A549 (cell line): ENCODE measurements around the gene ADAMTS2. TPM values are rescaled to one million over a fixed set of nuclear protein-coding genes. Genes with fewer than 3 reads are reported as not detected.

Source experiments
- ATAC-seq, 2 experiments: fragments of 200-7000 bp in 1 of 2; fragments of >200 bp in 1 of 2; cut with Nextera tagmentation in 1 of 2; cut with Tn5 transposase in 1 of 2; 3 replicates each; pipeline versions ENCODE4 v1.8.0 to v1.9.1; 2018 to 2020; ENCODE audit warnings: mild to moderate bottlenecking in 1 of 2, moderate library complexity in 1 of 2
- CTCF ChIA-PET: fragments of 300-600 bp; sonication (Branson Sonifier 250); formaldehyde crosslinking; extraction: SDS; loops from one replicate; lab custom pipeline; 2021; ENCODE audit warnings: antibody characterized with exemption, inconsistent platforms; lab: Yijun Ruan, JAX
- POLR2A ChIA-PET: fragments of 350-600 bp; formaldehyde crosslinking; extraction: SDS; loops from one replicate; lab custom pipeline; 2021; ENCODE audit warnings: antibody characterized with exemption, inconsistent platforms; lab: Yijun Ruan, JAX
- DNase-seq, 2 experiments: peaks; one replicate each; pipeline versions ENCODE4 v3.0.0 to v3.0.0-alpha.2; 2011 to 2016; ENCODE audit warnings: low read depth in 1 of 2, low spot score in 1 of 2
- FAIRE-seq: peaks from 2 replicates; lab custom pipeline; 2011; peaks lifted over from hg19 to GRCh38; lab: Jason Lieb, UNC
- H3K27ac ChIP-seq, 2 experiments: fragments of >200 bp; sonication (Bioruptor Twin); formaldehyde crosslinking; 3 replicates each; pipeline ENCODE4 v1.5.1; 2016 to 2017
- H3K4me1 ChIP-seq: fragments of >200 bp; sonication (Bioruptor Twin); formaldehyde crosslinking; 3 replicates; pipeline ENCODE4 v1.6.1; 2016
- H3K4me2 ChIP-seq: fragments of >200 bp; sonication (Bioruptor Twin); formaldehyde crosslinking; 3 replicates; pipeline ENCODE4 v1.6.1; 2016
- H3K4me3 ChIP-seq: fragments of >200 bp; sonication (Bioruptor Twin); formaldehyde crosslinking; 3 replicates; pipeline ENCODE4 v1.5.1; 2016
- H3K9me3 ChIP-seq: fragments of >200 bp; sonication (Bioruptor Twin); formaldehyde crosslinking; 3 replicates; pipeline ENCODE4 v1.6.1; 2016
- BHLHE40 ChIP-seq: IDR thresholded peaks from 2 replicates; pipeline ENCODE4 v1.6.1; 2012; ENCODE audit warnings: low read depth, low read length, inconsistent platforms
- CBX2 ChIP-seq: fragments of 200-600 bp; sonication (generic); IDR thresholded peaks from 2 replicates; pipeline ENCODE4 v1.6.1; 2016; ENCODE audit warnings: low read depth, mild to moderate bottlenecking, borderline replicate concordance
- CEBPB ChIP-seq, 2 experiments: fragments of >200 bp in 1 of 2; sonication (Bioruptor Twin) in 1 of 2; formaldehyde crosslinking in 1 of 2; IDR thresholded peaks; 2 replicates each; pipeline ENCODE4 v1.6.1; 2012 to 2016
- CHD4 ChIP-seq: fragments of 200-600 bp; sonication (generic); IDR thresholded peaks from 2 replicates; pipeline ENCODE4 v1.6.1; 2016; ENCODE audit warnings: antibody characterized with exemption, mild to moderate bottlenecking, borderline replicate concordance
- EHF ChIP-seq: fragments of 250-450 bp; sonication (Bioruptor Pico); IDR thresholded peaks from 2 replicates; pipeline ENCODE4 v1.5.0; 2020; ENCODE audit warnings: mild to moderate bottlenecking
- EHMT2 ChIP-seq: fragments of 200-600 bp; sonication (generic); IDR thresholded peaks from 2 replicates; pipeline ENCODE4 v1.6.1; 2016; ENCODE audit warnings: antibody characterized with exemption, low read depth, mild to moderate bottlenecking, moderate library complexity
- HEYL ChIP-seq: fragments of 250-450 bp; sonication (Bioruptor Pico); IDR thresholded peaks from 2 replicates; pipeline ENCODE4 v1.8.0; 2021; ENCODE audit warnings: mild to moderate bottlenecking, moderate library complexity
- HOXA7 ChIP-seq: fragments of 250-450 bp; sonication (Bioruptor Pico); IDR thresholded peaks from 2 replicates; pipeline ENCODE4 v1.5.0; 2020; ENCODE audit warnings: mild to moderate bottlenecking, moderate library complexity
- KDM1A ChIP-seq: fragments of 200-600 bp; sonication (generic); IDR thresholded peaks from 2 replicates; pipeline ENCODE4 v1.6.1; 2016; ENCODE audit warnings: low read depth, mild to moderate bottlenecking
- MAZ ChIP-seq: fragments of 150-350 bp; IDR thresholded peaks from 2 replicates; pipeline ENCODE4 v1.6.1; 2014; ENCODE audit warnings: antibody characterized with exemption, low read depth, low read length, borderline replicate concordance
- NPAS2 ChIP-seq: fragments of 250-450 bp; sonication (Bioruptor Pico); IDR thresholded peaks from 2 replicates; pipeline ENCODE4 v1.8.0; 2022; ENCODE audit warnings: mild to moderate bottlenecking, moderate library complexity, borderline replicate concordance
- NR3C1 ChIP-seq: fragments of >200 bp; sonication (Bioruptor Twin); formaldehyde crosslinking; IDR thresholded peaks from 3 replicates; pipeline ENCODE4 v1.6.1; 2017
- RARB ChIP-seq: fragments of 250-450 bp; sonication (Bioruptor Pico); IDR thresholded peaks from 2 replicates; pipeline ENCODE4 v1.8.0; 2021; ENCODE audit warnings: mild to moderate bottlenecking, moderate library complexity
- RFX5 ChIP-seq: fragments of 450-650 bp; IDR thresholded peaks from 2 replicates; pipeline ENCODE4 v1.7.1; 2014; ENCODE audit warnings: antibody characterized with exemption, mild to moderate bottlenecking, moderate library complexity
- SREBF2 ChIP-seq: fragments of 450-650 bp; IDR thresholded peaks from 2 replicates; pipeline ENCODE4 v1.6.1; 2014; ENCODE audit warnings: mild to moderate bottlenecking, moderate library complexity
- TFCP2L1 ChIP-seq: fragments of 250-450 bp; sonication (Bioruptor Pico); IDR thresholded peaks from 2 replicates; pipeline ENCODE4 v1.5.0; 2021; ENCODE audit warnings: mild to moderate bottlenecking
- TP53 ChIP-seq: fragments of 250-450 bp; sonication (Bioruptor Pico); IDR thresholded peaks from 2 replicates; pipeline ENCODE4 v1.5.0; 2021; ENCODE audit warnings: mild to moderate bottlenecking, moderate library complexity
- ZC3H11A ChIP-seq: fragments of 450-650 bp; IDR thresholded peaks from 2 replicates; pipeline ENCODE4 v1.6.1; 2014; ENCODE audit warnings: antibody characterized with exemption, mild to moderate bottlenecking
- ZFP36 ChIP-seq: fragments of 450-650 bp; IDR thresholded peaks from 2 replicates; pipeline ENCODE4 v1.6.1; 2014; ENCODE audit warnings: borderline replicate concordance; ENCODE audit not compliant: partially characterized antibody
- WGBS: methylation state at CpG from one replicate; pipeline ENCODE4 v1.1.6; 2017; ENCODE audit errors: missing lambda C conversion rate; 5-methylcytosine and 5-hydroxymethylcytosine counted together
- polyA plus RNA-seq, 4 experiments: library from polyadenylated mRNA; depleted of rRNA in 3 of 4; stranded (reverse); fragments of >200 nt; fragmentation: RNase III in 1 of 4; extraction: RNeasy Plus Mini Kit Qiagen cat#74134 plus additional on column Dnase treatment in 1 of 4; gene quantifications; 2 replicates in 3 of 4; 3 replicates in 1 of 4; pipeline ENCODE4 v1.2.3, GENCODE V29; 2011 to 2017
- TF ChIP-seq, protein P1 (sequence below): fragments of 450-650 bp; IDR thresholded peaks from 2 replicates; pipeline ENCODE4 v1.6.1; 2014; ENCODE audit warnings: antibody characterized with exemption
- TF ChIP-seq, protein P2 (sequence below): IDR thresholded peaks from 2 replicates; pipeline ENCODE4 v1.6.1; 2012
- TF ChIP-seq, protein P3 (sequence below): fragments of 200-600 bp; sonication (generic); IDR thresholded peaks from 2 replicates; pipeline ENCODE4 v1.6.1; 2016; ENCODE audit warnings: antibody characterized with exemption, mild to moderate bottlenecking, moderate library complexity
- TF ChIP-seq, protein P4 (sequence below): fragments of >200 bp; sonication (Bioruptor Twin); formaldehyde crosslinking; IDR thresholded peaks from 3 replicates; pipeline ENCODE4 v1.6.1; 2016
- TF ChIP-seq, protein P5 (sequence below): fragments of 250-450 bp; sonication (Bioruptor Pico); IDR thresholded peaks from 2 replicates; pipeline ENCODE4 v1.5.0; 2021; ENCODE audit warnings: mild to moderate bottlenecking, moderate library complexity, borderline replicate concordance

ADAMTS2 gene
- polyA plus RNA-seq, 2 of the 4 experiments (the other 2 are of a cell fraction) = not detected

DNA sequence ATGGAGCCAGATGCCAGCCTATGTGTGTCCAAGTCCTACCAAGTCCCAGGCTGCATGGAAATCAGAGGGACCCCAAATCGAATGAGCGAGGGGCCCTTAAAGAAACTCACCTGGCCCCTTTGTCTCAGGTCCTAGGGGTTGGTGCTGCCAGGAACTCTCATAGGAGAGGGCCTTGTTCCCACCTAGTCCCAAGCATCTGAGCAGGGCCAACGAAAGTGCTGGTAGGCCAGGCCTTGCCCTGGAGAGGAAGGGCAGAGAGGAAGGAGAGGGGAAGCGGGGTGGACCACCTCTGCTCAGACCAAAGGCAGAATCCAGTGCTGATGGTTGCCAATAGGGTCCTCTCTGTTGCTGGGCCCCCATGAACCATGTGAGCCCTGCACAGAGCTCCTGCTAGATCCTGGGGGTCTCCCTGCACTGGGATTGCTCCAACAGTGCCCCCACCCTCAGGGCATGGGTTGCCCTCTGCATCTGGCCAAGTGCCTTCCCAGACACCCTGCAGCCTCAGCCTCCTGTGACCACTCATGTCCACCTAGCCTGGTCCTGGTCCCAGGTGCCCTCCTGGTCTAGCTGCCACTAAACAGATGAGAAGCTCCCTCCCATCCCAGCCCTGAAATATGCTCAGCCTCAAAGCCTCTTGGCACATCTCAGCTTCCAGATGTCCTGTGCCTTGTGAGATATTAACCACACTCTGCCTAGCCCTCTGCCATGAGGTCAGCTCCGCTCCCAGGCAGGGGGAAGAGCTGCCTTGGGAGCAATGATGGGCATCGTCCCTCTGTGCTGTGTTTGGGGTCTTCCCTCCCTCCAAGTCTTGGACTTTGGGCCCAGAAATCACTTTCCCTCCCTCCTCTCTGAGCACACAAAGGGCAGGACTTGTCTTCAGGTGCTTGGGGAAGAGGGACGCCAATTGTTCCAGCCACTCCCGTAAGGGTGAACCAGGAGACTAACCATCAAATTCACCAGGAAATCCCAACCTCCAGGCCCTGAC, 109.6 kb downstream of the ADAMTS2 start:
- FAIRE-seq = no peak
- Histone ChIP-seq H3K4me3 (no peak overlapping the region), H3K27ac (no peak overlapping the region), H3K4me2 (no peak overlapping the region), H3K4me1 (no peaks in the 10 kb centered on the region), H3K9me3 (peaks cover 30% of the 10 kb centered on the region; the same call in 2 of the 3 replicates)
- ATAC-seq = no peak
- ChIA-PET CTCF (no interaction called here), POLR2A (no interaction called here)
- TF ChIP-seq EHF (CRISPR knock-in tag) (no peak), HOXA7 (no peak), NR3C1 (no peak), TP53 (CRISPR knock-in tag) (no peak), NPAS2 (no peak), EHMT2 (no peak), ZC3H11A (no peak), KDM1A (no peak), CHD4 (no peak), RARB (CRISPR knock-in tag) (no peak), HEYL (no peak), ZFP36 (no peak), BHLHE40 (no peak), CEBPB (IDR thresholded peaks at IDR 0.05) (no peak), TFCP2L1 (CRISPR knock-in tag) (no peak), MAZ (no peak)
- TF ChIP-seq, protein P1, sequence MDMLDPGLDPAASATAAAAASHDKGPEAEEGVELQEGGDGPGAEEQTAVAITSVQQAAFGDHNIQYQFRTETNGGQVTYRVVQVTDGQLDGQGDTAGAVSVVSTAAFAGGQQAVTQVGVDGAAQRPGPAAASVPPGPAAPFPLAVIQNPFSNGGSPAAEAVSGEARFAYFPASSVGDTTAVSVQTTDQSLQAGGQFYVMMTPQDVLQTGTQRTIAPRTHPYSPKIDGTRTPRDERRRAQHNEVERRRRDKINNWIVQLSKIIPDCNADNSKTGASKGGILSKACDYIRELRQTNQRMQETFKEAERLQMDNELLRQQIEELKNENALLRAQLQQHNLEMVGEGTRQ = no peak
- TF ChIP-seq, protein P2, sequence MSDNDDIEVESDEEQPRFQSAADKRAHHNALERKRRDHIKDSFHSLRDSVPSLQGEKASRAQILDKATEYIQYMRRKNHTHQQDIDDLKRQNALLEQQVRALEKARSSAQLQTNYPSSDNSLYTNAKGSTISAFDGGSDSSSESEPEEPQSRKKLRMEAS = no peak
- TF ChIP-seq, protein P3, sequence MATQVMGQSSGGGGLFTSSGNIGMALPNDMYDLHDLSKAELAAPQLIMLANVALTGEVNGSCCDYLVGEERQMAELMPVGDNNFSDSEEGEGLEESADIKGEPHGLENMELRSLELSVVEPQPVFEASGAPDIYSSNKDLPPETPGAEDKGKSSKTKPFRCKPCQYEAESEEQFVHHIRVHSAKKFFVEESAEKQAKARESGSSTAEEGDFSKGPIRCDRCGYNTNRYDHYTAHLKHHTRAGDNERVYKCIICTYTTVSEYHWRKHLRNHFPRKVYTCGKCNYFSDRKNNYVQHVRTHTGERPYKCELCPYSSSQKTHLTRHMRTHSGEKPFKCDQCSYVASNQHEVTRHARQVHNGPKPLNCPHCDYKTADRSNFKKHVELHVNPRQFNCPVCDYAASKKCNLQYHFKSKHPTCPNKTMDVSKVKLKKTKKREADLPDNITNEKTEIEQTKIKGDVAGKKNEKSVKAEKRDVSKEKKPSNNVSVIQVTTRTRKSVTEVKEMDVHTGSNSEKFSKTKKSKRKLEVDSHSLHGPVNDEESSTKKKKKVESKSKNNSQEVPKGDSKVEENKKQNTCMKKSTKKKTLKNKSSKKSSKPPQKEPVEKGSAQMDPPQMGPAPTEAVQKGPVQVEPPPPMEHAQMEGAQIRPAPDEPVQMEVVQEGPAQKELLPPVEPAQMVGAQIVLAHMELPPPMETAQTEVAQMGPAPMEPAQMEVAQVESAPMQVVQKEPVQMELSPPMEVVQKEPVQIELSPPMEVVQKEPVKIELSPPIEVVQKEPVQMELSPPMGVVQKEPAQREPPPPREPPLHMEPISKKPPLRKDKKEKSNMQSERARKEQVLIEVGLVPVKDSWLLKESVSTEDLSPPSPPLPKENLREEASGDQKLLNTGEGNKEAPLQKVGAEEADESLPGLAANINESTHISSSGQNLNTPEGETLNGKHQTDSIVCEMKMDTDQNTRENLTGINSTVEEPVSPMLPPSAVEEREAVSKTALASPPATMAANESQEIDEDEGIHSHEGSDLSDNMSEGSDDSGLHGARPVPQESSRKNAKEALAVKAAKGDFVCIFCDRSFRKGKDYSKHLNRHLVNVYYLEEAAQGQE = no peak
- no peak for DNase-seq
- 18% methylated on average over 8 of the region's 8 CpGs for WGBS

DNA sequence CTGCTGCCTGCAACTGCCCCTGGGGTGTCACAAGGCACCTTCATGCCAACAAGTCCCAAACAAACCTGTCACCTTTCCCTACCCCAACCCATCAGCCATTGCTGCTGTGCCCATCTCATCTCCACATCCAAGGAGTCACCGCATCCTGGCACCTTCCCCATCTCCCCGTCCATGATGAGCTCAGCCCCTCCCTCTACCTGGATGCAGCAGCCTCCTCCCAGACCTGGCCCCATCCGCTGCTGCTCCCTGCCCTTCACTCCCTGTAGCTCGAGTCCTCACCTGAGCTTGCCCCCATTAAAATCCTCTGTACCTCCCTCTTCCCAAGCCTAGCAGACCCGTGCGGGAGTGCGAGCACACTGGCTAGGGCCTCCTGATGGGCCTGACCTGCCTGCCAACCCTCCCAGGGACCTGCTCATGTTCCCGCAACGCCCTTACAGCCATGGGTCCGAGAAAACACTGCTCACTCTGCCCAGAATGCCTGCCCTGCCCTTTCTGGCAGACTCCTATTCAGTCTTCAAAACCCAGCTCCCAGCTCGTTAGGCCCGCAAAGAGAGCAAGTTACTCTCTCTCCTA, 110.6 kb downstream of the ADAMTS2 start:
- DNase-seq (no peak), ATAC-seq (no peak), FAIRE-seq (no peak)
- Histone ChIP-seq H3K4me1 (no peaks in the 10 kb centered on the region), H3K4me2 (no peak overlapping the region), H3K4me3 (no peak overlapping the region), H3K9me3 (peaks cover 22% of the 10 kb centered on the region; the same call in 2 of the 3 replicates), H3K27ac (no peak overlapping the region)
- CTCF ChIA-PET = no interaction called here
- 31% methylated on average over 11 of the region's 12 CpGs for WGBS
- POLR2A ChIA-PET = no interaction called here
- TF ChIP-seq CBX2 = no peak
- no peak for TF ChIP-seq SREBF2
- no peak for TF ChIP-seq TP53 (CRISPR knock-in tag)
- no peak for TF ChIP-seq RFX5
- TF ChIP-seq, protein P4, sequence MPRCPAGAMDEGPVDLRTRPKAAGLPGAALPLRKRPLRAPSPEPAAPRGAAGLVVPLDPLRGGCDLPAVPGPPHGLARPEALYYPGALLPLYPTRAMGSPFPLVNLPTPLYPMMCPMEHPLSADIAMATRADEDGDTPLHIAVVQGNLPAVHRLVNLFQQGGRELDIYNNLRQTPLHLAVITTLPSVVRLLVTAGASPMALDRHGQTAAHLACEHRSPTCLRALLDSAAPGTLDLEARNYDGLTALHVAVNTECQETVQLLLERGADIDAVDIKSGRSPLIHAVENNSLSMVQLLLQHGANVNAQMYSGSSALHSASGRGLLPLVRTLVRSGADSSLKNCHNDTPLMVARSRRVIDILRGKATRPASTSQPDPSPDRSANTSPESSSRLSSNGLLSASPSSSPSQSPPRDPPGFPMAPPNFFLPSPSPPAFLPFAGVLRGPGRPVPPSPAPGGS = no peak
- TF ChIP-seq, protein P5, sequence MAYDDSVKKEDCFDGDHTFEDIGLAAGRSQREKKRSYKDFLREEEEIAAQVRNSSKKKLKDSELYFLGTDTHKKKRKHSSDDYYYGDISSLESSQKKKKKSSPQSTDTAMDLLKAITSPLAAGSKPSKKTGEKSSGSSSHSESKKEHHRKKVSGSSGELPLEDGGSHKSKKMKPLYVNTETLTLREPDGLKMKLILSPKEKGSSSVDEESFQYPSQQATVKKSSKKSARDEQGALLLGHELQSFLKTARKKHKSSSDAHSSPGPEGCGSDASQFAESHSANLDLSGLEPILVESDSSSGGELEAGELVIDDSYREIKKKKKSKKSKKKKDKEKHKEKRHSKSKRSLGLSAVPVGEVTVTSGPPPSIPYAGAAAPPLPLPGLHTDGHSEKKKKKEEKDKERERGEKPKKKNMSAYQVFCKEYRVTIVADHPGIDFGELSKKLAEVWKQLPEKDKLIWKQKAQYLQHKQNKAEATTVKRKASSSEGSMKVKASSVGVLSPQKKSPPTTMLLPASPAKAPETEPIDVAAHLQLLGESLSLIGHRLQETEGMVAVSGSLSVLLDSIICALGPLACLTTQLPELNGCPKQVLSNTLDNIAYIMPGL (CRISPR knock-in tag) = no peak
- TF ChIP-seq, protein P3 = no peak
